Breast epithelium (tissue), 3 donors: ENCODE measurements around the gene ATRNL1.

Experiments
- CTCF ChIP-seq, 3 donors: fragments of 450-650 bp; IDR thresholded peaks; one replicate each; pipeline ENCODE4 v1.5.1; 2016 to 2017; ENCODE audit warnings: antibody characterized with exemption in 3 of 3, mild to moderate bottlenecking in 3 of 3, moderate library complexity in 3 of 3
- POLR2A ChIP-seq: fragments of 450-650 bp; IDR thresholded peaks from one replicate; pipeline ENCODE4 v1.6.1; 2016; ENCODE audit warnings: antibody characterized with exemption, mild to moderate bottlenecking, moderate library complexity

DNA sequence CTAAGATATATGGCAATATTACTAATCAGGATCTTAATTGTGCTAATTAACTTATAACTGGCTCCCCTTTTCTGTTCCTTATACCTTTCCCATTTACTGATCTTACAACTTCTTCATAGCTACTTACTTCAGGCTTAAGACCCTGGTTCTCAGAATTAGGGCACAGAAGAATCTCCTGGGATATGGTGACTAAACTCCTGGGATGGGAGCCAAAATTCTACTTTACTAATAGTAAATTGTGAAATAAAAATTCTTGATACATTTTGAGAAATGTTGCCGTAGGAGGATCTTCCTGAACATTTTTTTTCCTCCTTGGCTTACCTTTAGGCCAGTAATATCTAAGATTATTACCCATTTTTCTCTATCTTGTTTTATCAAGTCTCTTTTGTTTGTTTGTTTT lies 309.5 kb downstream of the ATRNL1 start:
- no peak for TF ChIP-seq CTCF (IDR thresholded peaks at IDR 0.05)
- no peak for TF ChIP-seq POLR2A
